ENCODE measurements around the gene PTGER3.

- TF ChIP-seq EZH2 (IDR thresholded peaks at IDR 0.05) (no peak), POLR2AphosphoS5 (IDR thresholded peaks at IDR 0.05; ENCODE audit: borderline replicate concordance, low read depth, low read length) (no peak)
Measured at GRCh38 chr1:71089536-71090270, 42.1 kb upstream of the PTGER3 start.

All from SK-N-MC (cell line).